HG03066 (cell line): ENCODE measurements around the gene NEK11.
"Not testable (repeated sequence)": the region's sequence is repeated elsewhere in the genome, so short reads cannot be mapped to it uniquely, and the experiment has no call there.

Source experiments
- ATAC-seq: cut with Tn5 transposase; IDR thresholded peaks from one replicate; pipeline ENCODE4 v1.9.1; 2021; ENCODE audit warnings: low read depth; ENCODE audit not compliant: unreplicated experiment

NEK11 gene

DNA sequence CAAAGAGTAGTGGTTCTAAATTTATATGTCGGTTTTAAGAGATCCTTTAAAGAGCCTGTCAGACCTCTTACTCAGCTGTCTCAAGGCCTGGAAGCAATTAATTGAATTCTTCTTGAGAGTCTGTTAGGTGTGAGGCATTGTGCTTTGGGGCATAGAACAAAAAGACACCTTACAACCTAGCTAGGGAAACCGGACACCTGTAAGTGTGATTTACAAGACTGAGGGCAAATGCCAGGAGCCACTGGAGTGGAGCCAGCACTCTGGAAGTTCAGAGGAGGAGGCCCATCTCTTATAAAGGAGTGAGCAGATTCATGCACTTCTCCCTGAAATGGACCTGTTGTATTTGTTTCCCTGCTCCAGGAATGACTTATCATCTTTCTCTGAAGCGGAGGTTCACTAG lies 257.2 kb downstream of the NEK11 start:
- ATAC-seq, result no peak

- no peak for ATAC-seq
Measured at GRCh38 chr3:131284302-131284701, 257.6 kb downstream of the NEK11 start.

DNA sequence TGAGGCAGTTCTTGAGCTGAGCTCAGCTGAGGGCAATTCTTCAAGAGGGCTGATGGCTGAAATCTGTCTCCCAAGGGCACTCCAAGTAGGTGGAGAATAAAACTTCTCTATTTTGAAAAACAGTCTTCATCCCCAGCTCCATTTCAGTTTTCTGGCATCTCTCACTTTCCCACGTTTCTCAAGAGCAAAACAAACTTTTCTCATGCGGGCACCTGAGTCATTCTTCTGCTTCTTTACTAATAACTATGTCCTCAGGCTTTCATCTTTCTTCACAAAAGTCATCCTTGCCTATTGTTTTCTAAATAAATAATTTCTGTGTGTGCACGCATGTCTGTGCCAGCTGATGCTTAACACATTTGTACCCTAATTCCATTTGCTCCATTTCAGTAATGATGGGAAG lies 258.8 kb downstream of the NEK11 start:
- no peak for ATAC-seq

DNA sequence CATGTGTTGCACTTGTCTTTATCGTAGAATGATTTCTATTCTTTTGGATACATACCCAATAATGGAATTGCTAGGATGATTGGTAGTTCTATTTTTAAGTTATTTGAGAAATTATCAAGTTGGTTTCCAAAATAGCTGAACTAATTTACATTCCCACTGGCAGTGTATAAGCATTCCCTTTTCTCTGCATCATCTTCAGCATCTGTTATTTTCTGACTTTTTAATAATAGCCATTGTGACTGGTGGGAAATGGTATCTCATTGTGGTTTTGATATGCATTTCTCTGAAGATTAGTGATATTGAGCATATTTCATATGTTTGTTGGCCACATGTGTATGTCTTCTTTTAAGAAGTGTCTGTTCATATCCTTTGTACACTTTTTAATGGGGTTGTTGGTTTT lies 273.2 kb downstream of the NEK11 start:
- no peak for ATAC-seq

DNA sequence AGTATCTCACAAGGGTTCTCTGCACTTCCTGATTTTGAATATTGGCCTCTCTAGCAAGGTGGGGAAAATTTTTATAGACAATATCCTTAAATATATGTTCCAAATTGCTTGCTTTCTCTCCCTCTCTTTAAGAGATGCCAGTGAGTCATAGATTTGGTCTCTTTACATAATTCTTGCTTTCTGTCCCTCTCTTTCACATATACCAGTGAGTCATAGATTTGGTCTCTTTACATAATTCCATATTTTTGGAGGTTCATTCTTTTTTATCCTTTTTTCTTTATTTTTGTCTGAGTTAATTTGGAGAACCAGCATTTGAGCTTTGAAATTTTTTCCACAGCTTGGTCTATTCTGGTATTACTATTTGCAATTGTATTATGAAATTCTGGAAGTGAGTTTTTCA lies 277.2 kb downstream of the NEK11 start:
- no peak for ATAC-seq

GRCh38 chr3:131304890-131305289 lies 278.2 kb downstream of the NEK11 start:
- no peak for ATAC-seq

DNA sequence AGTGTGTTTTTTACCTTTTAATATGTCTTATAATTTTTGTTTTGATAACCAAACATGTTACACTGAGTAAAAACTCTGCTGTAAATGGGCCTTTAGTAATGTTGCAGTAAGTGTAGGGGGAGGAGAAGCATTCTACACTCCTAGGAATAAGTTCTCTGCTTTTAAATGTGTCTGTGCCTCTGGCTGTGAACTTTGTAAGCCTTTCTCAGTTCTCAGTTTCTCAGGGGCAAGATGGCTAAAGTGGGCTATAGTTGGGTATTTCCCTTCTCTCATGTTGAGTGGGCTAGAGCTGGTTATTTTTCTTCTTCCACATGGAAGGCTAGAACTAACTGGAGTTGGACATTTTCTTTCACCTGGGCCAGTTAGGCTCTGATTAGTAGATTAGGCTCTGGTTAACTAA lies 279.6 kb downstream of the NEK11 start:
- no peak for ATAC-seq

- ATAC-seq, result no peak
Measured at GRCh38 chr3:131314318-131314717, 287.6 kb downstream of the NEK11 start.

DNA sequence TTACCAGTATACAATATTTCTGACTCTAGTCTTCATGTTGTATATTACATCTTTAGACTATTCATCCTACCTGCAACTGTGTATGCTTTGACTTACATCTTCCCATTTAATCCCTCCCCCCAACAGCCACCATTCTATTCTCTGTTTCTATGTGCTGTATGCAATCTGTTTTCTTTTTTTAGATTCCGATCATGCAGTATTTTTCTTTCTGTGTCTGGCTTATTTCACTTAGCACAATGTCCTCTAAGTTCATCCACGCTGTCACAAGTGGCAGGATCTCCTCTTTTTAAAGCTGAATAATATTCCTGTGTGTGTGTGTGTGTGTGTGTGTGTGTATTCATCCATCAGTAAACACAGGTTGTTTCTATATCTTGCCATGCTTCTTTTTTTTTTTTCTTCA lies 288.5 kb downstream of the NEK11 start:
- no peak for ATAC-seq

DNA sequence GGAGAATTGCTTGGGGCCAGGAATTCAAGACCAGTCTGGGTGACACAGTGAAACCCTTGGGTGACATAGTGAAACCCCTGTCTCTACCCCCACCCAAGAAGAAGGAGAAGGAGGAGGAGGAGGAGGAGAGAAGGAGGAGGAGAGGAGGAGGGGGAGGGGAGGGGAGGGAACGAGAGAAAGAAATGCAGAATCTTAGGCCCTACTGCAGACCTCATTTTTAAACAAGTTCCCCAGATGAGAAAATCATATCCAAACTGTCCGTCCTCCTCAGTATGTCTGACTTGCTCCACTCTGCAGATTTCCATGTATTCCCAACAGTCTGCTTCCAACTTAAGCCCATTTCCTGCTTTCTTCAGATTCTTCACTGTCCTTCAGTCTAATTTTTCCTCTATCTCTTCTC lies 291.0 kb downstream of the NEK11 start:
- ATAC-seq, result no peak

DNA sequence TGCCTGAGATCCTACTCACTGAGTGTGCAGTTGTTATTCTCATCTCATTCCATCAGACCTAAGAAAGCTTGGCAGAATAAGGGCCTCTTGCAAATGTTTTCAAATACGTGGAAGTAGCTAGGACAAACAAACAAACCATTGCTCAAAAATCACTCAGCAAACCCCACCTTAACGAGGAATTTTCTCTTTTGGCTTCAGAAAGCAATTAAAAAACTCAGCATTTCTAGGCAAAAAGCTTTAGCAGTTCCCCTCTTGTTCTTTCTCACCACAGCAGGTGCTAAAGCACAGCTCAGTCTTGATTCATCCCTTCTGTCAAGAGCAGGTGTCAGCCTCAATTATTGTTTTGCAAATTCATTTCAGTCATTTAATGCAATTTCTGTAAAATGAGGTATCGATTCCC lies 296.3 kb downstream of the NEK11 start:
- no peak for ATAC-seq

DNA sequence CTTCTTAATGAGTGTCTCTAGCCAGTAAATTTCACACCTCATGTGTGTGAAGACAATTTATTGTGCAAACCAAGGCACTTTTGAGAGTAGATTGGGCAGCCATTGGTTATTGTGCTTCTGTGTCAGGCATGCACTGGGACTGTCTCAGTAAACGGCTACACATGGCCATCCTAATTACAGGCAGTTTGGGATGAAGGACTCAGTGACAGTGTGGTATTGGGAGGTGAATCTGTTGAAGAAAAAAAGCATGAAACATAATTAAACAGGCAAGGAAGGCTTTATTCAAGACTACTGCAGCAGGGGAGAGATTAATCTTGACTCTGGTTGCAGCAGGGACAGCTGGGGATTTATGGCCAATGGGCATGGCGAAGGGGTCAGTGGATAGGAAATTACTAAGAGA lies 297.1 kb downstream of the NEK11 start:
- ATAC-seq, result no peak

GRCh38 chr3:131324923-131325322 lies 298.2 kb downstream of the NEK11 start:
- ATAC-seq, result no peak

DNA sequence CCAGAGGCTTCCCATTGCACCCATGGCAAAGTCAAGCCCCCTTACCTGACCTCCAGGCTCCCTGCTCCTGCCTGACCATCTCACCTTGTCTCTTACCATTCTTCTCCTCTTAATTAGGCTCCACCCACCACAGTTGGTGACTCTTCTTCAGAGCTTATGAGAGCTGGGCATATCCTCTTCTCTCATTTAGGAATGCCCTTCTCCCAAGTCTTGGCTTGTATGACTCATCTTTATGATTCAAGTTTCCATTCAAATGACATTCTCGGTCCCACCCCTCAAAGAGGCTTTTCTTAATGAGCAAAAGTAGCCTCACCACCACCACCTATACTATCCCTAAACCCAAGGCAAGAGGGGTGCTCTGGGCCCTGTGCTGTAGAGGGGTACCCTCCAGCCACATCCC lies 299.6 kb downstream of the NEK11 start:
- no peak for ATAC-seq

- no peak for ATAC-seq
Measured at GRCh38 chr3:131328721-131329120, 302.0 kb downstream of the NEK11 start.

DNA sequence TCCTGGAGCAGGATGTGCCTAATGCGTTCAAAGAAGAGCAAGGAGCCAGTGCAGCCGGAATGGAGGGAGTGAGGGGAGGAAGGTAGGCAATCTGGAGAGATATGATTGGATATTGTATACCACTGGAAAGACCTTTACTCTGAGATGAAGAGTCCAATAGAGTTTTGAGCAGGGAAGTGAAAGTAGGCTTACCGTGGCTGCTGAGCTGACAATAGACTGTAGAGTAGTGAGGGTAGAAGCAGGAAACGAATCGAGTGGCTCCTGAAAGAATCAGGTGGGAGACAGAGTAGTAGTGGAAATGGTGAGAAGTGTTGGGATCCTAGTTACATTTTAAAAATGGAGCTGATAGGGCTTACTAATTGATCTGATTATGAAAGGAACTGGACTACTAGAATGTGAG lies 303.1 kb downstream of the NEK11 start:
- no peak for ATAC-seq

- ATAC-seq, result not testable (repeated sequence)
Measured at GRCh38 chr3:131331456-131332085, 304.9 kb downstream of the NEK11 start.

DNA sequence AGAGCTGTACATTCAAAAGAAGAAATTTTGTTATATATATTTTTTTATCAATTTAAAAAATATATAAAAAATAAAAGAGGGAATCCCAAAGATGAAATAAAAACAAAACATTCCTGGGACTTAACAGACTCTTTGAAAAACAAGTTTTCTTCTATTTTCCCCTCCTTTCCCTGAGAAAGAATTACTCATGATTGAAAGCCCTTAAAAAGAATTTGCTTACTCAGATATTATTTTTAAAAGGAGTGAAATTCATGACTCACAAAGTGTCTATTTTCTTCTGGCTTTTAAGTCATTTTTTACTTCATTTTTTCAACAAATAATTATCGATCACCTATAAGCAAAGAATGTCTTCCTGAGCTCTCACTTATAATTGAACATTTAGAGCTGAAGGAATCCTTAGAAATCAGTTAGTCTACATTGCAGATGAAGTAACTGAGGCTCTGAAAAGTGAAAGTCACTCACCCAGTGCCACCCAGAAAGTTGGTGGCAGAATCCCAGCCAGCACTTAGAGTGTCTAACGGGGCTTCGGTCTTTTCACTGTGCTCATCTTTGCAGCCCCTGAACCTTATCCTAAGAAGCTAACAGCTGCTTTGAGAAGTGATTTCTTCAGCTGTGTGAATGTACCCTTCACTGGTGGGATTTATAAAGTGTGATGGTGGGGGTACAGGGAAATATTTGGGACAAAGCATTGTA lies 312.4 kb downstream of the NEK11 start:
- no peak for ATAC-seq

- ATAC-seq, result no peak
Measured at GRCh38 chr3:131341761-131342160, 315.1 kb downstream of the NEK11 start.

GRCh38 chr3:131348911-131349310 lies 322.2 kb downstream of the NEK11 start:
- no peak for ATAC-seq

GRCh38 chr3:131349454-131349853 lies 322.8 kb downstream of the NEK11 start:
- ATAC-seq, result no peak

DNA sequence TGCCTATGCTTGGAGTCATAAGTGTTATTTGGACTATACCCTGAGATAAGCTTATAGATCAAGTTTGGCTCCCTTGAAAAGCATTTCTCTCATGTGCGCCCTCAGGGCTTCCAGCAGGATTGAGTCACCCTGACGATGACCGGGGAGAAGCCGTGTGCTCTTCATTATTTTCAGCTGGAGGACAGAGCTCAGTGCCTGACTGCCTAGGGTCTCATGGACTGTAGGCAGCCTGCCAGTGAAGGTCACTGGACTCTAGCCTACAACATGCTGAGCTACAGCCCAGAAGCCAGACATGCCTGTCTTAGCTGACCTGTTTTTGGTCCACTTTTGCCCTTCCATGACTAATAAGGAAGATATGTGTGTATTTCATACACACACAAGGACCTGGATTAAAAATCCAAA lies 323.3 kb downstream of the NEK11 start:
- no peak for ATAC-seq

- no peak for ATAC-seq
Measured at GRCh38 chr3:131350506-131350905, 323.8 kb downstream of the NEK11 start.
